Measurements from ENCODE around the gene L2HGDH. TPM values are rescaled to one million over a fixed set of nuclear protein-coding genes. Genes with fewer than 3 reads are reported as not detected.

Gene L2HGDH
- 1 to 10 TPM; 1.5 to 3.7 TPM for total RNA-seq

DNA sequence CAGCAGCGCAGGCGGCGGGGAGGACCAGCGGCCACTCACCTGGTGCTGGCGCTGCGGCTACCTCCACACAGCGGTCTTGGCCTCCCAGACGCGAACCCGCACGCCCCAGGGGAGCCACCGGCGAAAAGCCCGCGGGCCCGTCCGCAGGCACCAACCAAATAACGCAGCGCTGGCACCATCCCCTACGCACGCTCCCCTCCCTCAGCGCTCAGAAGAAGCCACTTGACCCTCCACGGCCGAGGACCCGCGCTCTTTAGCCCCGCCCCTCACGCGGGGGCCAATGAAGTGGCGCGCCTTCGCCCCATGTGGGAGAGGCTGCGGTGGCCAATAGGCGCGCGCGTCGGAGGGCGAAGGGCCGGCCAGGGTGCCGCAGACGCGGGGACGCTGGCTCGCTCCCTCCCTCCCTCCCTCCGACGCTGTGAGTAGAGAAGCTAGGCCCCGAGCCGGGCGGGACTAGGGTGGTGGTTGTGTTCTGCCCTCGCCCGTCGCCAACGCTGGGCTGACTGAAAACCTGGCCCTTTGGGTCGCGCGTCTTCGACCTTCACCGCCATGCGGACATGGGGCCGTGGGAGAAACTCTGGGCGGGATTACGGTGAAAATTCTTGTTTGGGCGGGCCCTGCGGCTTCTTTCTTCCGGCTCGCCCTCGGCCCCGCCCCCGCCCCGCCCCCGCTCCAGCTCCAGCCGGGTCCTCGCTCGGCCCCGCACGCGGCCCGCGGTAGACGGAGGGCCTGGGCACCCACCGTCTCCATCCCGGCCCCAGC is at the start of gene L2HGDH, which contains the start of gene DMAC2L:
TSS of gene L2HGDH (minus strand) at position 258 of the 762 bp plus-strand sequence. CDS start at position 179, 79 bp downstream.
TSS of gene DMAC2L (plus strand) at position 353 of the 762 bp plus-strand sequence. CDS start 9,164 bp downstream, outside the sequence.
- ATAC-seq (ENCODE audit: insufficient number of reproducible peaks, low FRiP score, low read depth) = peak; percentile 96
- TF ChIP-seq CTCF (IDR thresholded peaks at IDR 0.05) = no peak

GRCh38 chr14:50360851-50361250 is 48.8 kb upstream of the L2HGDH start:
- Histone ChIP-seq H3K9me3 (no peaks in the 10 kb centered on the region), H3K27me3 (replicated peaks; ENCODE audit: insufficient read depth) (no peaks in the 10 kb centered on the region), H3K36me3 (no peaks in the 10 kb centered on the region), H3K27ac (no peak overlapping the region), H3K4me3 (no peak overlapping the region), H3K4me1 (ENCODE audit: control insufficient read depth in 1 of 2, low read depth in 2 of 2) (no peaks in the 10 kb centered on the region)
- no peak for TF ChIP-seq CTCF (IDR thresholded peaks at IDR 0.05)
- ATAC-seq (ENCODE audit: insufficient number of reproducible peaks, low FRiP score, low read depth) = no peak
- no peak for DNase-seq (ENCODE audit: low spot score)

More for the DNA sequence above, at the start of gene L2HGDH, which contains the start of gene DMAC2L:
- Histone ChIP-seq H3K4me3 (peak within 1 kb of the TSS; percentile 83), H3K27ac (peak within 1 kb of the TSS; percentile 80 to 90), H3K4me1 (ENCODE audit: control insufficient read depth in 1 of 2, low read depth in 2 of 2) (peaks cover 10 to 16% of the 10 kb centered on the region in 2 donors), H3K27me3 (replicated peaks; ENCODE audit: insufficient read depth) (no peaks in the 10 kb centered on the region), H3K36me3 (no peaks in the 10 kb centered on the region), H3K9me3 (no peaks in the 10 kb centered on the region)
- peak; percentile 72 for DNase-seq (ENCODE audit: low spot score)

DNA sequence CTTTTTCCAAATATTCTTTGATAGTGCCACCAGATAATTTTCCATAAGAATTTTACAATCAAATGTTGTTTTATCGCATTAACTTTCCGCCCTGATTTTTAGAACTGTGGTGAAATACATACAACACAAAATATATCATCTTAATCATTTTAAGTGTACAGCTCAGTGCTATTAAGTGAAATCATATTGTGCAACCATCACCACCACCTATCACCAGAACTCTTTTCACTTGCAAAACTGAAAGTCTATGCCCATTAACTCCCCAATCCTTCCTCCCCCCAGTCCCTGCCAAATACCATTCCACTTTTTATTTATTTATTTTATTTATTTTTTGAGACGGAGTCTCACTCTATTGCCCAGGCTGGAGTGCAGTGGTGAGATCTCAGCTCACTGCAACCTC is 48.1 kb upstream of the L2HGDH start:
- no peak for DNase-seq (ENCODE audit: low spot score)
- no peak overlapping the region for H3K27ac ChIP-seq
- ATAC-seq (ENCODE audit: insufficient number of reproducible peaks, low FRiP score, low read depth) = no peak
- no peaks in the 10 kb centered on the region for H3K27me3 ChIP-seq (replicated peaks; ENCODE audit: insufficient read depth)
- no peaks in the 10 kb centered on the region for H3K9me3 ChIP-seq
- no peak overlapping the region for H3K4me3 ChIP-seq
- TF ChIP-seq CTCF (IDR thresholded peaks at IDR 0.05) = no peak
- no peaks in the 10 kb centered on the region for H3K36me3 ChIP-seq
- H3K4me1 ChIP-seq (ENCODE audit: control insufficient read depth in 1 of 2, low read depth in 2 of 2) = no peaks in the 10 kb centered on the region

DNA sequence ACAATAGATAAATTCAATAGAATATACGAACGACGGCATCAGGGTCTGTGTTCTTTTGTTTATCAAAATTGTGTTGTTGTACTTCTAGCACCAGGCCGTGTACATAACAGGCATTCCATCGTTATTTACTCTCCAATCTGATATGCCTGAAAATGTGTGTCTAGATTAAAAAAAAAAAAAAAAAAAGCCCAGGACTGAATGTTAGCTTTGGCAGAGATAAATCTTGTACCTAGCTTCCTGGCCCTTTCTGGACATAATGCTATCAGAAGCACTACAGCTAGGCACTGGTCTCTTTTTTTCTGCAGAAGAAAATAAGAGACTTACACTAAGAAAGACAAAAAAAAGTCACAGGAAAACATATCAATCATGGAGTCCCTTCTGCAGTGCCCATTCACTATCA is 47.6 kb upstream of the L2HGDH start:
- no peak for DNase-seq (ENCODE audit: low spot score)

More for the DNA sequence above, 47.6 kb upstream of the L2HGDH start:
- H3K36me3 ChIP-seq = no peaks in the 10 kb centered on the region
- TF ChIP-seq CTCF (IDR thresholded peaks at IDR 0.05) = no peak
- ATAC-seq (ENCODE audit: insufficient number of reproducible peaks, low FRiP score, low read depth) = no peak
- no peaks in the 10 kb centered on the region for H3K9me3 ChIP-seq
- no peaks in the 10 kb centered on the region for H3K27me3 ChIP-seq (replicated peaks; ENCODE audit: insufficient read depth)
- H3K4me1 ChIP-seq (ENCODE audit: control insufficient read depth in 1 of 2, low read depth in 2 of 2) = no peaks in the 10 kb centered on the region
- H3K27ac ChIP-seq = no peak overlapping the region
- no peak overlapping the region for H3K4me3 ChIP-seq
